ENCODE results near the gene CDC73.

The CDC73 gene

GRCh38 chr1:193156117-193156821 lies 34.4 kb downstream of the CDC73 start:
- TF ChIP-seq ZBTB7A (IDR thresholded peaks at IDR 0.05; ENCODE audit: low read depth) (no peak), REST (IDR thresholded peaks at IDR 0.05; ENCODE audit: low read depth) (no peak), YY1 (IDR thresholded peaks at IDR 0.05; ENCODE audit: low read depth) (no peak), MAX (IDR thresholded peaks at IDR 0.05) (no peak), CREB1 (IDR thresholded peaks at IDR 0.05; ENCODE audit: low read depth) (no peak), RAD21 (IDR thresholded peaks at IDR 0.05; ENCODE audit: low read depth) (no peak), NFIC (IDR thresholded peaks at IDR 0.05) (no peak), EP300 (IDR thresholded peaks at IDR 0.05; ENCODE audit: borderline replicate concordance) (no peak), FOXM1 (IDR thresholded peaks at IDR 0.05; ENCODE audit: borderline replicate concordance, low read depth) (no peak), TEAD4 (IDR thresholded peaks at IDR 0.05) (no peak), TAF1 (IDR thresholded peaks at IDR 0.05; ENCODE audit: low read depth) (no peak), TCF12 (IDR thresholded peaks at IDR 0.05; ENCODE audit: low read depth) (no peak), CEBPB (IDR thresholded peaks at IDR 0.05) (no peak), EGR1 (IDR thresholded peaks at IDR 0.05) (no peak)
- TF ChIP-seq, protein P1, sequence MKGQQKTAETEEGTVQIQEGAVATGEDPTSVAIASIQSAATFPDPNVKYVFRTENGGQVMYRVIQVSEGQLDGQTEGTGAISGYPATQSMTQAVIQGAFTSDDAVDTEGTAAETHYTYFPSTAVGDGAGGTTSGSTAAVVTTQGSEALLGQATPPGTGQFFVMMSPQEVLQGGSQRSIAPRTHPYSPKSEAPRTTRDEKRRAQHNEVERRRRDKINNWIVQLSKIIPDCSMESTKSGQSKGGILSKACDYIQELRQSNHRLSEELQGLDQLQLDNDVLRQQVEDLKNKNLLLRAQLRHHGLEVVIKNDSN (IDR thresholded peaks at IDR 0.05): no peak

GRCh38 chr1:193156822-193157142 lies 35.0 kb downstream of the CDC73 start:
- TF ChIP-seq EP300 (IDR thresholded peaks at IDR 0.05; ENCODE audit: borderline replicate concordance) (no peak), EGR1 (IDR thresholded peaks at IDR 0.05) (no peak), REST (IDR thresholded peaks at IDR 0.05; ENCODE audit: low read depth) (no peak), ZBTB7A (IDR thresholded peaks at IDR 0.05; ENCODE audit: low read depth) (no peak), RAD21 (IDR thresholded peaks at IDR 0.05; ENCODE audit: low read depth) (no peak), NFIC (IDR thresholded peaks at IDR 0.05) (no peak), FOXM1 (IDR thresholded peaks at IDR 0.05; ENCODE audit: borderline replicate concordance, low read depth) (no peak), TEAD4 (IDR thresholded peaks at IDR 0.05) (no peak), CEBPB (IDR thresholded peaks at IDR 0.05) (no peak), YY1 (IDR thresholded peaks at IDR 0.05; ENCODE audit: low read depth) (no peak), TCF12 (IDR thresholded peaks at IDR 0.05; ENCODE audit: low read depth) (no peak), CREB1 (IDR thresholded peaks at IDR 0.05; ENCODE audit: low read depth) (no peak), MAX (IDR thresholded peaks at IDR 0.05) (no peak)
- TF ChIP-seq, protein P1 (IDR thresholded peaks at IDR 0.05): no peak

GRCh38 chr1:193157360-193157759 lies 35.5 kb downstream of the CDC73 start:
- TF ChIP-seq RAD21 (IDR thresholded peaks at IDR 0.05; ENCODE audit: low read depth) (no peak), CREB1 (IDR thresholded peaks at IDR 0.05; ENCODE audit: low read depth) (no peak), MAX (IDR thresholded peaks at IDR 0.05) (no peak), REST (IDR thresholded peaks at IDR 0.05; ENCODE audit: low read depth) (no peak), TCF12 (IDR thresholded peaks at IDR 0.05; ENCODE audit: low read depth) (no peak), TEAD4 (IDR thresholded peaks at IDR 0.05) (no peak)

- TF ChIP-seq RAD21 (IDR thresholded peaks at IDR 0.05; ENCODE audit: low read depth) (no peak), ZBTB7A (IDR thresholded peaks at IDR 0.05; ENCODE audit: low read depth) (no peak), REST (IDR thresholded peaks at IDR 0.05; ENCODE audit: low read depth) (no peak), MAX (IDR thresholded peaks at IDR 0.05) (no peak), FOXM1 (IDR thresholded peaks at IDR 0.05; ENCODE audit: borderline replicate concordance, low read depth) (no peak), TAF1 (IDR thresholded peaks at IDR 0.05; ENCODE audit: low read depth) (no peak)
- TF ChIP-seq, protein P1 (IDR thresholded peaks at IDR 0.05): no peak
Observed at GRCh38 chr1:193176113-193176512, 54.3 kb downstream of the CDC73 start.

All from Ishikawa (cell line).